ENCODE measurements around the gene MX1. TPM values are rescaled to one million over a fixed set of nuclear protein-coding genes. Genes with fewer than 3 reads are reported as not detected.
"Not testable (repeated sequence)": the region's sequence is repeated elsewhere in the genome, so short reads cannot be mapped to it uniquely, and the experiment has no call there.

MX1 gene
- total RNA-seq, 1 donor from 2014 or later: 420 TPM

GRCh38 chr21:41410767-41411448 is 15.1 kb upstream of the MX1 start:
- H3K27ac ChIP-seq (ENCODE audit: low read depth, low read length): no peak overlapping the region
- H3K4me1 ChIP-seq (ENCODE audit: insufficient read depth, low read length): no peaks in the 10 kb centered on the region
- H3K27me3 Mint-ChIP-seq (ENCODE audit: low read depth, unreplicated experiment): peaks cover 11% of the 10 kb centered on the region
- peaks cover 6% of the 10 kb centered on the region for H3K27me3 ChIP-seq (ENCODE audit: insufficient read depth, low read length)
- H3K9ac ChIP-seq (ENCODE audit: low read length): no peak overlapping the region
- H3K4me2 ChIP-seq (ENCODE audit: low read length): no peak overlapping the region
- H3K9me3 Mint-ChIP-seq (ENCODE audit: unreplicated experiment): peaks cover 4% of the 10 kb centered on the region
- no peaks in the 10 kb centered on the region for H4K20me1 ChIP-seq (ENCODE audit: insufficient read depth, low read length)
- no peaks in the 10 kb centered on the region for H3K36me3 ChIP-seq (ENCODE audit: insufficient read depth, low read length)
- DNase-seq (ENCODE audit: low read depth) (no peak), FAIRE-seq (no peak)
- peaks cover 3% of the 10 kb centered on the region for H3K9me3 ChIP-seq (ENCODE audit: insufficient read depth, low read depth, low read length)
- no peaks in the 10 kb centered on the region for H3K79me2 ChIP-seq (ENCODE audit: insufficient read depth, low read length)
- no peak overlapping the region for H3K4me3 ChIP-seq (ENCODE audit: insufficient read depth, low read depth, low read length)
- H3K27ac Mint-ChIP-seq (ENCODE audit: unreplicated experiment): peak overlapping the region; percentile 62
- no peak overlapping the region for H3K4me3 Mint-ChIP-seq (ENCODE audit: unreplicated experiment)
- H3K36me3 Mint-ChIP-seq (ENCODE audit: low read depth, unreplicated experiment): peaks cover 18% of the 10 kb centered on the region
- TF ChIP-seq CTCF (IDR thresholded peaks at IDR 0.05; ENCODE audit: insufficient read depth, low read depth, low read length) (no peak), EZH2 (IDR thresholded peaks at IDR 0.05; ENCODE audit: insufficient read depth, low read length) (no peak)
- no peak overlapping the region for H2AFZ ChIP-seq (ENCODE audit: low read depth, low read length)
- peaks cover 9% of the 10 kb centered on the region for H3K4me1 Mint-ChIP-seq (ENCODE audit: low read depth, unreplicated experiment)

GRCh38 chr21:41411449-41412089 is 14.5 kb upstream of the MX1 start:
- Mint-ChIP-seq H3K4me1 (ENCODE audit: low read depth, unreplicated experiment) (peaks cover 9% of the 10 kb centered on the region), H3K4me3 (ENCODE audit: unreplicated experiment) (no peak overlapping the region), H3K27ac (ENCODE audit: unreplicated experiment) (no peak overlapping the region), H3K27me3 (ENCODE audit: low read depth, unreplicated experiment) (peaks cover 11% of the 10 kb centered on the region), H3K36me3 (ENCODE audit: low read depth, unreplicated experiment) (peaks cover 16% of the 10 kb centered on the region), H3K9me3 (ENCODE audit: unreplicated experiment) (peaks cover 4% of the 10 kb centered on the region)
- Histone ChIP-seq H3K27ac (ENCODE audit: low read depth, low read length) (no peak overlapping the region), H3K4me2 (ENCODE audit: low read length) (no peak overlapping the region), H3K9ac (ENCODE audit: low read length) (no peak overlapping the region), H3K79me2 (ENCODE audit: insufficient read depth, low read length) (no peaks in the 10 kb centered on the region), H3K36me3 (ENCODE audit: insufficient read depth, low read length) (no peaks in the 10 kb centered on the region), H3K27me3 (ENCODE audit: insufficient read depth, low read length) (peaks cover 3% of the 10 kb centered on the region), H3K4me1 (ENCODE audit: insufficient read depth, low read length) (no peaks in the 10 kb centered on the region), H3K4me3 (ENCODE audit: insufficient read depth, low read depth, low read length) (no peak overlapping the region), H3K9me3 (ENCODE audit: insufficient read depth, low read depth, low read length) (peaks cover 3% of the 10 kb centered on the region), H4K20me1 (ENCODE audit: insufficient read depth, low read length) (no peaks in the 10 kb centered on the region), H2AFZ (ENCODE audit: low read depth, low read length) (no peak overlapping the region)
- no peak for FAIRE-seq
- TF ChIP-seq EZH2 (IDR thresholded peaks at IDR 0.05; ENCODE audit: insufficient read depth, low read length) (no peak), CTCF (IDR thresholded peaks at IDR 0.05; ENCODE audit: insufficient read depth, low read depth, low read length) (no peak)
- DNase-seq (ENCODE audit: low read depth): no peak

- H3K4me3 ChIP-seq (ENCODE audit: insufficient read depth, low read depth, low read length); H3K27me3 ChIP-seq (ENCODE audit: insufficient read depth, low read length); H3K27me3 Mint-ChIP-seq (ENCODE audit: low read depth, unreplicated experiment); H4K20me1 ChIP-seq (ENCODE audit: insufficient read depth, low read length); H3K9ac ChIP-seq (ENCODE audit: low read length); H3K36me3 ChIP-seq (ENCODE audit: insufficient read depth, low read length); H3K9me3 ChIP-seq (ENCODE audit: insufficient read depth, low read depth, low read length); H3K9me3 Mint-ChIP-seq (ENCODE audit: unreplicated experiment); H3K4me1 ChIP-seq (ENCODE audit: insufficient read depth, low read length); H3K36me3 Mint-ChIP-seq (ENCODE audit: low read depth, unreplicated experiment); H3K4me2 ChIP-seq (ENCODE audit: low read length); H3K27ac ChIP-seq (ENCODE audit: low read depth, low read length); H3K4me3 Mint-ChIP-seq (ENCODE audit: unreplicated experiment); H2AFZ ChIP-seq (ENCODE audit: low read depth, low read length); FAIRE-seq; H3K27ac Mint-ChIP-seq (ENCODE audit: unreplicated experiment); H3K79me2 ChIP-seq (ENCODE audit: insufficient read depth, low read length); DNase-seq (ENCODE audit: low read depth): not testable (repeated sequence)
- peaks cover 14% of the 10 kb centered on the region for H3K4me1 Mint-ChIP-seq (ENCODE audit: low read depth, unreplicated experiment)
Measured at GRCh38 chr21:41417505-41417904, 8.5 kb upstream of the MX1 start.
